ENCODE measurements around the gene ADCY7. TPM values are rescaled to one million over a fixed set of nuclear protein-coding genes. Genes with fewer than 3 reads are reported as not detected.

ADCY7 gene
- total and polyA plus RNA-seq, 2 donors (not counting 1 experiment from before 2014, with no cell fraction given) = 9.9 to 34.0 TPM

- Histone ChIP-seq H3K36me3 (ENCODE audit: control insufficient read depth, insufficient read depth, low read length) (no peaks in the 10 kb centered on the region), H3K27me3 (ENCODE audit: control insufficient read depth, insufficient read depth, low read length) (no peaks in the 10 kb centered on the region), H2AFZ (ENCODE audit: low read length) (no peak overlapping the region), H3K4me3 (replicated peaks in 1 of 4; ENCODE audit: control extremely low read depth in 1 of 4, insufficient read depth in 1 of 4, low read depth in 3 of 4, low read length in 4 of 4) (no peak overlapping the region), H3K4me1 (ENCODE audit: control insufficient read depth, extremely low read depth, insufficient read depth, low read length) (peaks cover 6% of the 10 kb centered on the region), H3K27ac (ENCODE audit: insufficient read depth, low read length) (no peak overlapping the region), H3K9ac (ENCODE audit: insufficient read depth, low read length) (no peak overlapping the region), H3K9me3 (ENCODE audit: control insufficient read depth, insufficient read depth, low read depth, low read length) (no peaks in the 10 kb centered on the region), H4K20me1 (ENCODE audit: control insufficient read depth, extremely low read depth, insufficient read depth, low read length) (no peaks in the 10 kb centered on the region), H3K79me2 (ENCODE audit: control insufficient read depth, insufficient read depth, low read length) (no peaks in the 10 kb centered on the region), H3K4me2 (ENCODE audit: extremely low read depth, insufficient read depth, low read length) (no peak overlapping the region)
- no peak for TF ChIP-seq EZH2 (IDR thresholded peaks at IDR 0.05; ENCODE audit: low read length, missing control alignments)
- no peak for TF ChIP-seq CTCF (conservative IDR thresholded peaks at IDR 0.05 in 1 of 2, IDR thresholded peaks at IDR 0.05 in 1 of 2; ENCODE audit: low read depth in 1 of 2, low read length in 2 of 2)
- peak in 1 of 2 donors; percentile 48 for DNase-seq (ENCODE audit: low read depth in 2 of 2)
Measured at GRCh38 chr16:50244140-50244503, 22.2 kb upstream of the ADCY7 start.

GRCh38 chr16:50244504-50245416 lies 21.6 kb upstream of the ADCY7 start:
- H3K36me3 ChIP-seq (ENCODE audit: control insufficient read depth, insufficient read depth, low read length) = no peaks in the 10 kb centered on the region
- no peak overlapping the region for H3K9ac ChIP-seq (ENCODE audit: insufficient read depth, low read length)
- H3K27me3 ChIP-seq (ENCODE audit: control insufficient read depth, insufficient read depth, low read length) = no peaks in the 10 kb centered on the region
- no peaks in the 10 kb centered on the region for H4K20me1 ChIP-seq (ENCODE audit: control insufficient read depth, extremely low read depth, insufficient read depth, low read length)
- no peaks in the 10 kb centered on the region for H3K79me2 ChIP-seq (ENCODE audit: control insufficient read depth, insufficient read depth, low read length)
- peak overlapping the region; percentile 82 for H3K4me2 ChIP-seq (ENCODE audit: extremely low read depth, insufficient read depth, low read length)
- H2AFZ ChIP-seq (ENCODE audit: low read length) = no peak overlapping the region
- peaks cover 6% of the 10 kb centered on the region for H3K4me1 ChIP-seq (ENCODE audit: control insufficient read depth, extremely low read depth, insufficient read depth, low read length)
- no peaks in the 10 kb centered on the region for H3K9me3 ChIP-seq (ENCODE audit: control insufficient read depth, insufficient read depth, low read depth, low read length)
- H3K4me3 ChIP-seq (replicated peaks in 1 of 4; ENCODE audit: control extremely low read depth in 1 of 4, insufficient read depth in 1 of 4, low read depth in 3 of 4, low read length in 4 of 4) = peak overlapping the region in 2 of 4 experiments; percentile 45 to 55
- DNase-seq (ENCODE audit: low read depth in 2 of 2) = no peak
- TF ChIP-seq EZH2 (IDR thresholded peaks at IDR 0.05; ENCODE audit: low read length, missing control alignments) (no peak), CTCF (conservative IDR thresholded peaks at IDR 0.05 in 1 of 2, IDR thresholded peaks at IDR 0.05 in 1 of 2; ENCODE audit: low read depth in 1 of 2, low read length in 2 of 2) (no peak)
- H3K27ac ChIP-seq (ENCODE audit: insufficient read depth, low read length) = no peak overlapping the region

- peak overlapping the region; percentile 44 for H2AFZ ChIP-seq (ENCODE audit: low read length)
- H3K36me3 ChIP-seq (ENCODE audit: control insufficient read depth, insufficient read depth, low read length) = no peaks in the 10 kb centered on the region
- no peaks in the 10 kb centered on the region for H4K20me1 ChIP-seq (ENCODE audit: control insufficient read depth, extremely low read depth, insufficient read depth, low read length)
- peak overlapping the region; percentile 82 for H3K4me2 ChIP-seq (ENCODE audit: extremely low read depth, insufficient read depth, low read length)
- no peaks in the 10 kb centered on the region for H3K9me3 ChIP-seq (ENCODE audit: control insufficient read depth, insufficient read depth, low read depth, low read length)
- no peaks in the 10 kb centered on the region for H3K79me2 ChIP-seq (ENCODE audit: control insufficient read depth, insufficient read depth, low read length)
- peak overlapping the region; percentile 67 for H3K9ac ChIP-seq (ENCODE audit: insufficient read depth, low read length)
- TF ChIP-seq CTCF (conservative IDR thresholded peaks at IDR 0.05 in 1 of 2, IDR thresholded peaks at IDR 0.05 in 1 of 2; ENCODE audit: low read depth in 1 of 2, low read length in 2 of 2) (no peak), EZH2 (IDR thresholded peaks at IDR 0.05; ENCODE audit: low read length, missing control alignments) (no peak)
- H3K4me3 ChIP-seq (replicated peaks in 1 of 4; ENCODE audit: control extremely low read depth in 1 of 4, insufficient read depth in 1 of 4, low read depth in 3 of 4, low read length in 4 of 4) = peak overlapping the region; percentile 42 to 62 (median 46)
- no peaks in the 10 kb centered on the region for H3K27me3 ChIP-seq (ENCODE audit: control insufficient read depth, insufficient read depth, low read length)
- peaks cover 6% of the 10 kb centered on the region for H3K4me1 ChIP-seq (ENCODE audit: control insufficient read depth, extremely low read depth, insufficient read depth, low read length)
- peak overlapping the region; percentile 14 for H3K27ac ChIP-seq (ENCODE audit: insufficient read depth, low read length)
- DNase-seq (ENCODE audit: low read depth in 2 of 2) = peak; percentile 66 to 71
Measured at GRCh38 chr16:50245417-50246298, 20.7 kb upstream of the ADCY7 start.
